ENCODE results near the gene OGT. TPM values are rescaled to one million over a fixed set of nuclear protein-coding genes. Genes with fewer than 3 reads are reported as not detected.
A peak's percentile ranks its signal among the peaks of the same experiment; 100 is the strongest.
"Not testable (repeated sequence)": the region's sequence is repeated elsewhere in the genome, so short reads cannot be mapped to it uniquely, and the experiment has no call there.

OGT gene
- total and polyA plus RNA-seq, 8 donors: 117 to 325 (median 277) TPM

GRCh38 chrX:71510161-71510560, 22.7 kb upstream of the OGT start:
- H3K36me3 ChIP-seq: no peaks in the 10 kb centered on the region
- TF ChIP-seq CTCF (IDR thresholded peaks at IDR 0.05): no peak

GRCh38 chrX:71513731-71514130, 19.2 kb upstream of the OGT start:
- ATAC-seq; H3K27ac ChIP-seq; intact Hi-C loops (cut with DNase I); H3K4me1 ChIP-seq; DNase-seq; H3K4me3 ChIP-seq; H3K36me3 ChIP-seq; H3K9me3 ChIP-seq; H3K27me3 ChIP-seq: not testable (repeated sequence)

More at GRCh38 chrX:71510161-71510560, 22.7 kb upstream of the OGT start:
- H3K27me3 ChIP-seq: no peaks in the 10 kb centered on the region
- H3K9me3 ChIP-seq: no peaks in the 10 kb centered on the region
- intact Hi-C loops (cut with DNase I): no loop called here
- H3K4me3 ChIP-seq: no peak overlapping the region
- ATAC-seq (no peak), DNase-seq (no peak)
- H3K4me1 ChIP-seq: no peaks in the 10 kb centered on the region
- no peak overlapping the region for H3K27ac ChIP-seq

- Histone ChIP-seq H3K4me1 (no peaks in the 10 kb centered on the region), H3K27ac (no peak overlapping the region), H3K4me3 (no peak overlapping the region), H3K9me3 (no peaks in the 10 kb centered on the region), H3K36me3 (no peaks in the 10 kb centered on the region), H3K27me3 (no peaks in the 10 kb centered on the region)
- TF ChIP-seq CTCF (IDR thresholded peaks at IDR 0.05): no peak
- ATAC-seq: no peak
- intact Hi-C loops (cut with DNase I): no loop called here
- DNase-seq: no peak
Observed at GRCh38 chrX:71514367-71515037, 18.4 kb upstream of the OGT start.

- no peak overlapping the region for H3K4me3 ChIP-seq
- ATAC-seq: peak; percentile 27
- H3K36me3 ChIP-seq: no peaks in the 10 kb centered on the region
- intact Hi-C loops (cut with DNase I): no loop called here
- no peak for DNase-seq
- H3K27me3 ChIP-seq: no peaks in the 10 kb centered on the region
- H3K27ac ChIP-seq: no peak overlapping the region
- H3K9me3 ChIP-seq: no peaks in the 10 kb centered on the region
- no peak for TF ChIP-seq CTCF (IDR thresholded peaks at IDR 0.05)
- no peaks in the 10 kb centered on the region for H3K4me1 ChIP-seq
Observed at GRCh38 chrX:71515038-71515396, 17.9 kb upstream of the OGT start.

- Histone ChIP-seq H3K9me3 (no peaks in the 10 kb centered on the region), H3K27me3 (no peaks in the 10 kb centered on the region), H3K4me3 (no peak overlapping the region), H3K4me1 (no peaks in the 10 kb centered on the region), H3K27ac (no peak overlapping the region), H3K36me3 (no peaks in the 10 kb centered on the region)
- DNase-seq: no peak
- intact Hi-C loops (cut with DNase I): no loop called here
- no peak for TF ChIP-seq CTCF (IDR thresholded peaks at IDR 0.05)
- ATAC-seq: no peak
Observed at GRCh38 chrX:71525316-71525715, 7.6 kb upstream of the OGT start.
